Neural progenitor cell (in vitro differentiated cells): ENCODE results near the gene GRAMD4.
"Not testable (repeated sequence)": the region's sequence is repeated elsewhere in the genome, so short reads cannot be mapped to it uniquely, and the experiment has no call there.

Source experiments
- EZH2phosphoT487 ChIP-seq: fragments of 200-600 bp; sonication (generic); IDR thresholded peaks from 2 replicates; pipeline ENCODE4 v1.6.1; 2017; ENCODE audit warnings: antibody characterized with exemption
- TF ChIP-seq, protein P1 (sequence below): fragments of 200-600 bp; sonication (generic); IDR thresholded peaks from 2 replicates; pipeline ENCODE4 v1.5.1; 2017; ENCODE audit warnings: antibody characterized with exemption, mild to moderate bottlenecking

DNA sequence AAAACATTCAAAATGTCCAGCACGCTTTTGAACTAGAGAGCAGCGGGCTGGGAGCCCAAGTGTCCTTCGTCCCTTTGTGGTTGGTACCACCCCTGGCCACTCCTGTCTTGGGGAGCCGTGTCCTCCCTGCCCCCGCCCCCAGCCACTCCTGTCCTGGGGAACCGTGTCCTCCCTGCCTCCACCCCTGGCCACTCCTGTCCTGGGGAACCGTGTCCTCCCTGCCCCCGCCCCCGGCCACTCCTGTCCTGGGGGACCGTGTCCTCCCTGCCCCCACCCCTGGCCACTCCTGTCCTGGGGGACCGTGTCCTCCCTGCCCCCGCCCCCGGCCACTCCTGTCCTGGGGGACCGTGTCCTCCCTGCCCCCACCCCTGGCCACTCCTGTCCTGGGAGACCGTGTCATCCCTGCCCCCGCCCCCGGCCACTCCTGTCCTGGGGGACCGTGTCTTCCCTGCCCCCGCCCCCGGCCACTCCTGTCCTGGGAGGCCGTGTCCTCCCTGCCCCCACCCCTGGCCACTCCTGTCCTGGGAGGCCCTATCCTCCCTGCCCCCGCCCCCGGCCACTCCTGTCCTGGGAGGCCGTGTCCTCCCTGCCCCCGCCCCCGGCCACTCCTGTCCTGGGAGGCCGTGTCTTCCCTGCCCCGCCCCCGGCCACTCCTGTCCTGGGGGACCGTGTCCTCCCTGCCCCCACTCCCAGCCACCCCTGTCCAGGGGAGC lies 14.9 kb downstream of the GRAMD4 start:
- TF ChIP-seq, protein P1, sequence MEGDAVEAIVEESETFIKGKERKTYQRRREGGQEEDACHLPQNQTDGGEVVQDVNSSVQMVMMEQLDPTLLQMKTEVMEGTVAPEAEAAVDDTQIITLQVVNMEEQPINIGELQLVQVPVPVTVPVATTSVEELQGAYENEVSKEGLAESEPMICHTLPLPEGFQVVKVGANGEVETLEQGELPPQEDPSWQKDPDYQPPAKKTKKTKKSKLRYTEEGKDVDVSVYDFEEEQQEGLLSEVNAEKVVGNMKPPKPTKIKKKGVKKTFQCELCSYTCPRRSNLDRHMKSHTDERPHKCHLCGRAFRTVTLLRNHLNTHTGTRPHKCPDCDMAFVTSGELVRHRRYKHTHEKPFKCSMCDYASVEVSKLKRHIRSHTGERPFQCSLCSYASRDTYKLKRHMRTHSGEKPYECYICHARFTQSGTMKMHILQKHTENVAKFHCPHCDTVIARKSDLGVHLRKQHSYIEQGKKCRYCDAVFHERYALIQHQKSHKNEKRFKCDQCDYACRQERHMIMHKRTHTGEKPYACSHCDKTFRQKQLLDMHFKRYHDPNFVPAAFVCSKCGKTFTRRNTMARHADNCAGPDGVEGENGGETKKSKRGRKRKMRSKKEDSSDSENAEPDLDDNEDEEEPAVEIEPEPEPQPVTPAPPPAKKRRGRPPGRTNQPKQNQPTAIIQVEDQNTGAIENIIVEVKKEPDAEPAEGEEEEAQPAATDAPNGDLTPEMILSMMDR, result not testable (repeated sequence)
- not testable (repeated sequence) for TF ChIP-seq EZH2phosphoT487
